ENCODE results near the gene BCL7C.
A peak's percentile ranks its signal among the peaks of the same experiment; 100 is the strongest.
"Not testable (repeated sequence)": the region's sequence is repeated elsewhere in the genome, so short reads cannot be mapped to it uniquely, and the experiment has no call there.

The BCL7C gene

DNA sequence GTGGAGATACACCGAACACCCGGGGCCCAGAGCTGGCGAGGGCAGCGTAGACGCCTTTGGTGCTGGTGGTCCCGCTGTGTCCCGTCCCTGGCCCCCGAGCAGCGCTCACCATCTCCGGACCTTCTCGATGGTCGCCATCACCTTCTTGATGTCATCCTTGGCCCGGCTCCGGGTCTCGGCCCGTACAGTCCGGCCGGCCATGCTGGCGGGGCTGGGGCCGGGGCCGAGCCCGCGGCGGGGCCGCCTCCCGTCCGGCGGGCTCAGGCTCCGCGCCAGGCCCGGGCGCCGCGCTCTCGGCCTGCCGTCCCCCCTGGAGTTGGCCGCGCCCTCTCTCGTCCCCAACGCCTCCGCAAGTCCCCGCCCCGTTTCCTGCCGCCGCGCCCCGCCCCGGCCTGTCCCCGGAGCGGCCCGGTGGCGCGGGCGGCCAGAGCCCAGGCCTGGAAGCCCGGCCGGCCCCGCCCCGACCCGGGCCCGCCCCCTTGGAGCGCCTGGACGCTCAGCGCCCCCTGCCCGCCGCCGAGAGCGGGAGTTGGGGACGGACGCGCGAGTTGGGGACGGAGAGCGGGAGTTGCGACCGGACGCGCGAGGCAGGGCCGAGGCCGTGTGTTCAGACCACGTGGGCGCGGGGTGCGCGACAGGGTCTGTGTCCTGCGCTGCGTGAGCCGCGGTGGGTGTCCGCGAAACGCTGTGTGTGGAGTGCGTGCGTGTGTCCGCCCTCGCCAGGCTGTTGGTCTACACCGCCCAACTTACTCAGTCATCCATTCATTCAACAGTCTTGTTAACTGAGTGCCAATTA lies at the start of gene BCL7C:
TSS of gene BCL7C (minus strand) at position 334 of the 796 bp plus-strand sequence. CDS start at position 201, 133 bp downstream.
- DNase-seq (ENCODE audit: low read depth in 3 of 3) = peak; percentile 61 to 90 (median 62)

DNA sequence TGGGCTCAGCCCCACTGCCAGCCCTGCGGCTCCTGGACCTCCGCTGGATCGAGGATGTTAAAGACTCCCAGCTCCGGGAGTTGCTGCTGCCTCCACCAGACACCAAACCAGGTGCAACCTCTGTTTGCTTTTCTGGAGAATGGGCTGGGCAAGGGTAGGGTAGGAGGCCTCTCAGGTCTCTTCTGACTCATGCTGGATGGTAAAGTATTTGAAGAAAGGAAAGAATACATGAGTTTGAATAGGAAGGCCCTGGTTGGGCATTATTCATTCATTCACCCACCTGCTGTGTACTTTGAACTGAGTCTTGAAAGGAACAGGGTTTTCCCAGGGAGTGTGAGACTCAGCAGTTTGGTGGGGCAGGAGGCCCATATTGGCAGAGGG lies 48.5 kb upstream of the BCL7C start:
- no peak for DNase-seq (ENCODE audit: low read depth in 3 of 3)

DNA sequence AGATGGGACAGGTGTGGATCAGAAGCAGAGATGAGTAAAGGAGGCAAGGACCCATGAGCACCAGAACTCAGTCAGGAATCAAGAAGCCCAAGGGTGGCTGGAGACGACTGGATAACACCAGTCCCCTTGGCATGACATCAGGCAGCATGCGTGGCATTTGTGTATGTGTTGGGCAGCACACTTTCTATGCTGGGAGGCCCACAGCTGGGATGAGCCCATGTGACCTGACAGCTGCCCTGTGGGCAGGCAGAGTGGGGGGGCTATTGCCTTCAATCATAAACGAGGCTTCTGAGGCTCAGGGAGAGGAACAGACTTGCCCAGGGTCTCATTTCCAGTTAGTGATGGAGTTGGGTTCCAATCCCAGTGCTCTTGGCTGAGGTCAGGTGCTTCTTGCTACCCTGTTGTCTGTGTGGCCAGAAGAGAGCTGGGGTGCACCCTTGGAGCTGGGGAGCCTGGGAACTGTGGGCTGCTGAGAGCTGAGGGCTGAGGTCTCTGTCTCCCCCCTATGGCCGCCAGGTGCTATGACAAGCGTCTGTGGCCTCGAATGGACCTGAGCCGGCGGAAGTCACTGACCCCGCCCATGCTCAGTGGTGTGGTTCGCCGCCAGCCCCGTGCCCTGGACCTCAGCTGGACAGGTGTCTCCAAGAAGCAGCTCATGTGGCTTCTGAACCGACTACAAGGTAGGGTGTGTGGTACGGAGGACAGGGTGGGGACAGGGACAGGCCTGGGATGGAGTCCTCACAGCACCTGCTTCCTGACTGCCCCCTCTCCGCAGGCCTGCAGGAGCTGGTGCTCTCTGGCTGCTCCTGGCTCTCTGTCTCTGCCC lies 47.9 kb upstream of the BCL7C start:
- DNase-seq (ENCODE audit: low read depth in 3 of 3) = peak in 1 of 3 experiments; percentile 62

DNA sequence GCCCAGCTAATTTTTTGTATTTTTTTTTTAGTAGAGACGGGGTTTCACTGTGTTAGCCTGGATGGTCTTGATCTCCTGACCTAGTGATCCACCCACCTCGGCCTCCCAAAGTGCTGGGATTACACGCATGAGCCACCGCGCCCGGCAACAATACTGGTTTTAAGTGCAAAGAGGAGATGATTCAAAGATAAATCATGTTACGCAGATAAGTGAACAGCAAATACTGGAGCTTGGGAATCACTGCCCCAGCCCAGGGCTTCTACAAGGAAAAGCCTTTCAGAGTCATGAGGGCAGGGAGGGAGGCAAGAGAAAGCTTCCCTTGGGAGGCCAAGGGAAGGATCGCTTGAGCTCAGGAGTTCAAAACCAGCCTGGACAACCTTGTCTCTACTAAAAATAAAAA lies 45.7 kb upstream of the BCL7C start:
- not testable (repeated sequence) for DNase-seq (ENCODE audit: low read depth in 3 of 3)

DNA sequence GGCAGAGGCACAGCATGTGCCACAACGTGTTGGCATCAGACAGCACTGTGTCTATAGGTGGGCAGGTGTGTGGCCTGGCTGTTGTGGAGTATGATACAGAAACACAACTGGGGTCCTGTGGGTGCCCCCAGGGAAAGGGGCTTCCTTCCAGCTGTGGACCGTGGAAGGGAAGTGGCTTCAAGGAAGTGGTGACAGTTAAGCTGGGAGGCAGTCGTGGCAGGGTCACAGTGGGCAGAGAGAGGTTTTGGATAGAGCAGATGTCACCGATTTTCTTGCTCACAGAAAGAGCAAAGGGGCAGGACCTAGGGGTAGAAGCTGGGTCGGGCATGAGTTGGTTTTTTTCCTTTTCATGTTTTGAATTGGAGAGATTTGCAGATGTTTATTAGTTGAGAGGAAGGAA lies 43.8 kb upstream of the BCL7C start:
- DNase-seq (ENCODE audit: low read depth in 3 of 3) = no peak

DNA sequence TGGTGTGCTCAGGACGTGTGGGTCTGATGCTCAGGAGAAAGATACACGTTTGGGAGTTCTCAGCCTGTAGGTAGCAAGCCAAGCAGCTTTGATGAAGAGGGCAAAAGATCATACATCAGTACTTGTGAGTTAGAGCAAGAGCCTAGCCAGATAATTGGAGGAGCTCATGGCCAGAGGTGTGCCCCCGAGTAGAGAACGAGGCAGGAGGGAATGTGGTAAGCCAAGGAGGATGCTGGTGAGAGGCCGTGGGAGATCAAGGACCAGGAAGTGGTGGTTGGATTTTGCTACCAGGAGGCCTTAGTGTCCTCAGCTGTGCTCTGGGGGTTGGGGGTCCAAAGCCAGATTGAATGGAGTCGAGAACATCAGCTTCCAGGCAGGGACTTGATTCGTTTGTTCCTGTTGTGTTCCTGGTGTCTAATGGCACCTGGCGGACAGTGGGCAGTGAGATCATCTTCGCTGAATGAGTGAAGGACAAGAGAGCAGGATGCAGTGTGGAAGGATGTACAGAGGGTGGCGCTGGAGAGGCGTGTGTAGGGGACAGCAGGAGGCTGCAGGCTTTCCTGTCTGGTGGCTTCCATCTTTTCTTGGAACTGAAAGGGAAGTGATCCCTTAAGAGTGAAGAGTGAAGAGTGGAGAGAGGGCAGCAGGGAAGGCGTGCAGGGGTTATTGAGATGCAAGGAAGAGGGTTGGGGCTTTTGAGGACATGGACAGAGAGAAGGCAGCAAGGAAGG lies 41.1 kb upstream of the BCL7C start:
- no peak for DNase-seq (ENCODE audit: low read depth in 3 of 3)

DNA sequence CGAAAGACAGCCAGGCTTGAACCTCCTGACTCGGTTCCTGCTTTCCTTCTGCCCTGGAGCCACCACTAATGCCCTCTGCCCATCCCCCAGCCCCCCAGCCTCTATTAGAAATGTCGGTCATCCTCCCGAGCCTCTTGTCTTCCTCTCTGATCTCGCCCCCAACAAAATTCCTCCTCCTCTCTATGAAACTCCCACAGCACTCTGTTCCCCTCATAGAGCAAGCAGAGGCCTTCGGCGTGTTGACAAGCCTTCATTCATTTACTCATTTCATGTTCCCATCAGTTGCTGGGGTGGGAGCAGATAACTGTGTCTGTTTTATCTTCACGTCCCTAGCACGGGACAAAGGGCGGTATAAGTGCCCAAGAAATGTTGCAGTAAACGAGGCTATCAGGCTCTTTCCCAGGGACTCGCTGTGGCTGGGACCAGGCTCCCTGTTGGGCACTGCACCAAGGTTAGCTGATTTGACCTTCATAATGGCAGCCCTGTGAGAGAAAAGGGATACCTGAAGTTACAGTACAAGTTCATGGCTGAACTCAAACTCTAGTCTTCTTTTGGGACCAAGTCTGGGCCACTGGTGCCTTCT lies 37.3 kb upstream of the BCL7C start:
- DNase-seq (ENCODE audit: low read depth in 3 of 3) = no peak

DNA sequence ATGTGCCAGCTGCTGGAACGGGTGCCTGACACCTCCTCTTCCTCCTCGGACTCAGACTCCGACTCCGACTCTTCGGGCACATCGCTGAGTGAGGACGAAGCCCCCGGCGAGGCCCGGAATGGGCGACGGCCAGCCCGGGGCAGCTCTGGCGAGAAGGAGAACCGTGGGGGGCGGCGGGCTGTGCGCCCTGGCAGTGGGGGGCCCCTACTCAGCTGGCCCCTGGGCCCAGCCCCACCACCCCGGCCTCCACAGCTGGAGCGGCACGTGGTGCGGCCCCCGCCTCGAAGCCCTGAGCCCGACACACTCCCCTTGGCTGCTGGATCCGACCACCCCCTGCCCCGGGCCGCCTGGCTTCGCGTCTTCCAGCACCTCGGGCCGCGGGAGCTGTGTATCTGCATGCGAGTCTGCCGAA lies 36.3 kb upstream of the BCL7C start:
- no peak for DNase-seq (ENCODE audit: low read depth in 3 of 3)

DNA sequence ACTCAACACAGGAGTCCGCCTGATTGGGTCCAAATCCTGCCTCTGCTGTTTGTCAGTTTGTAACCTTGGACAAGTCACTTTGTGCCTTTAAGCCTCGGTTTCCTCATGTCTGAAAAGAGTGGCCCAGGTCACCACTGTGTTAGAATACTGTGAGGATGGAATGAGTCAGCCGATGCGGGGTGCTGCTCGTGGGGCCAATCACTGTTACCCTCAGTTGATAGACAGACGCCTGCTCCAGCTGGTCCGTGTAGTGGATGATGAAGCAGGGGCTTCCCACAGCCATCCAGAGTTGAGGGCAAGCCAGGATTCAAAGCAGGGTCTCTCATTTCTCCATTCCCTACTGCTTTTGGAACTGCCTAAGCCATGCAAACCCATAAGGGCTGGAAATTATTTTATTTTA lies 35.3 kb upstream of the BCL7C start:
- no peak for DNase-seq (ENCODE audit: low read depth in 3 of 3)

DNA sequence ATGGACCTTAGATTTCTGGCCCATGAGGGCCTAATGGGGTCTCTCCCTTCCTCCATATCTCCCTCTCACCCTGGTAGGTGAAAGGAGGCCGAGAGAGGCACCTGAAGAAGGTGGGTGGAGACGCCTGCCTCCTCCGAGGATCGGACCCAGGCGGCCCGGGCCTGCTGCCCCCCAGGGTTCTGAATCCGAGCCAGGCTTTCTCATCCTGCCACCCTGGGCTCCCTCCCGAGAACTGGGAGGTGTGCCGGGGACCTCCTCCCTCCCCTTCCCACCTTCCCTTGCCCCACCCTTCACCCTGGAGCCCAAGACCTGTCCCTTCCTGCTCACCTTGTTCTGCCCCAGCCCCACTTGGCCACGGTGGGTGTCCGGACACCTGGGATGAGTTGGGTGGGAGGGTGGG lies 34.5 kb upstream of the BCL7C start:
- no peak for DNase-seq (ENCODE audit: low read depth in 3 of 3)

DNA sequence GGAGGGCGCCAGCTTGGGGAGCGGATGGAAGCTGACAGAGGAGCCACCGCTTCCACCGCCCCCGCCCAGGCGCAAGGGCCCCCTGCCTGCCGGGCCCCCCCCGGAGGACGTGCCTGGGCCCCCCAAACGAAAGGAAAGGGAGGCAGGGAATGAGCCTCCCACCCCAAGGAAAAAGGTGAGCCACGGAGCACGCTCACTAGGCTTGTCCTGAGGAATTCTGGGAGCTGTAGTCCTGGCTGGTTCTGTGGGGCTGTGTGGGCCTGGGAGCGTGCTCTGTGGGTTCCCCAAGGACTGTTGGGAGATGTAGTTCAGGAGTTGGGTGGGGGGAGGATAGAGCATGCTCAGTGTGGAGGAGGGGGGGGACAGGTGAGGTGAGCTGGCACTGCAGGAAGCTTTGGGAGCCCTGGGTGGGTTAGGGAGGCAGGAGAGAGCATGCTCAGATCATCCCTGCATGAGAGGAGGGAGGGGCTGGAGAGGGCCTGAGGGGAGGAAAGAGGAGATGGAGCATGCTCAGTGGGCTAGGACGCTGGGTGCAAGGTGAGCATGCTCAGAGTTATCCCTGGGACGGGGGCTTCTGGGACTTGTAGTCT lies 34.0 kb upstream of the BCL7C start:
- peak in 1 of 3 experiments; percentile 35 for DNase-seq (ENCODE audit: low read depth in 3 of 3)

DNA sequence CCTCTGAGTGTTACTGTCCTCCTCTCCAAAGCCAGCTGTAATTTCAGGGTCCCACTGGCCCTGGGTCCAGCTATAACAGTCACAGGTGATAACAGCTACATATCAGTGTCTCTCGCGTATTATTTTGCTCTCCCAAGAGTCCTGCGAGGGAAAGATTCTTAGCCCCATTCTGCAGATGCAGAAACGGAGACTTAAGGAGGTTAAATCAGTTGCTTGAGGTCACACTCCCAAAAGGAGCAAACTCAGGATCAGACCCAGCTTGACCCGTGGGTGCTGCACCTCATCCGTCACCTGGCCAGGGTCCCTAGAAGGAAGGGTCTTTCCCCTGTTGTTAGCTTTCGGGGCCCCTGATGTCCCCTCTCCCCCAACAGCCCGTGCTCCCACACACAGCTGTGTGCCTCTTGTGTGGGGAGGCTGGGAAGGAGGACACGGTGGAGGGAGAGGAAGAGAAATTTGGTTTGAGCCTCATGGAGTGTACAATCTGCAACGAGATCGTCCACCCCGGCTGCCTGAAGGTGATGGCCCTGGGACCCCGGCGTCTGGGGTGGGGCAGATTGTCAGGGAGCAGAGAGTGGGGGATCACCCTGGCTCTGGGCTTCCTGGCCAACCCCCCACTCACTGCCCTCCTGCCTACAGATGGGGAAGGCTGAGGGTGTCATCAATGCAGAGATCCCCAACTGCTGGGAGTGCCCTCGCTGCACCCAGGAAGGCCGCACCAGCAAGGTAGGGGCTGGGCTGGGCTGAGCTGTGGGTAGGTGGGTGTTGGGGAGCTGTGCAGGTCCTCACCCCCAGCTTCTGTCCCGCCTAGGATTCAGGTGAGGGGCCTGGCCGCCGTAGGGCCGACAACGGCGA lies 33.3 kb upstream of the BCL7C start:
- DNase-seq (ENCODE audit: low read depth in 3 of 3) = no peak

DNA sequence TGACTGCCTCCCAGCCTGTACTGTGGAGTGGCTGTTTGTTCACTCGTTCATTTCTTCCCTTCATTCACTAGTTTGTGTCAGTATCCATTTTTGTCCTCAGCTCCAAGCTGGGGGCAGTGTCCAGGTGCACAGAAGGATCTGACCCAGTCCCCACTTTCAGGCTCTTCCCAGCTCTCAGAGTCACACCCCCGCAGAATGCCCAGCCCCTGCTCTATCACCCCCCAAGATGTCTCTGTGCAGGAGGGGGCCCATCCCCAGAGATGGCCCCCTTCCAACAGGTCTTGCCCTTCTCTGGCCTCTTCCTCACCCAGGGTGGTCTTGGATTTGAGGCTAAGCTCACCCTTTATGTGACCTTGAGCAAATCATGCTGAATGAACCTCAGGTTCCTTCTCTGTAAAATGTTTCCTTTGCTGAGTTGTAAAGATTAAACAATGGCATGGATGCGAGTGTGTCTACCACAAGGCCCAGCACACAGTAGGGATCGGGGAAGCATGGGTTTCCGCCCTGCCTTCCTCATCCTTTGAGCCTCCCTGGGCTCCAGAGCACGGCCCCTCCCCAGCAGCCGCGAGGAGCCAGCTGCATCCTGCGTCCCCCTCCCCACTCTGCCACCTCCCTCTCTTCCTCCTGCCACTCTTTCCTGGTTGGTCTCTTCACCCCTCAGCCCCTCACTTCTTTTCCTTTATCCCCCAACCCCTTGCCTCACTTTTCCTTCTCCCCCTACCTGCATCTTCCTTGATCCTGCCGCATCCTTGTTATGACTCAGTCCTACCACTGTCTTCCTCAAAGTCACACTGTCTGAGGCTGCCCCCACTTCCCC lies 32.3 kb upstream of the BCL7C start:
- no peak for DNase-seq (ENCODE audit: low read depth in 3 of 3)

DNA sequence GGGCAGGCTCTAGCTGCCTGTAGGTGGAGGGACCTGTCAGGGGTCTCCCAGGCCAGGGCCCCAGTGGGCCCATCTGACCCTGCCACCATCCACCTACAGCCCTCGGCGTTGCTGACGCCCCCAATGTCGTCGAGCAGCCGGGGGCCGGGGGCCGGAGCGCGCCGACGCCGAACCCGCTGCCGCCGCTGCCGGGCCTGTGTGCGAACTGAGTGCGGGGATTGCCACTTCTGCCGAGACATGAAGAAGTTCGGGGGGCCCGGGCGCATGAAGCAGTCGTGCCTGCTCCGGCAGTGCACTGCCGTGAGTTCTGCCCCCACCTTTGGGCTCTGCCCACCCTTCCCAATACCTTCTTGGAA lies 31.7 kb upstream of the BCL7C start:
- no peak for DNase-seq (ENCODE audit: low read depth in 3 of 3)

DNA sequence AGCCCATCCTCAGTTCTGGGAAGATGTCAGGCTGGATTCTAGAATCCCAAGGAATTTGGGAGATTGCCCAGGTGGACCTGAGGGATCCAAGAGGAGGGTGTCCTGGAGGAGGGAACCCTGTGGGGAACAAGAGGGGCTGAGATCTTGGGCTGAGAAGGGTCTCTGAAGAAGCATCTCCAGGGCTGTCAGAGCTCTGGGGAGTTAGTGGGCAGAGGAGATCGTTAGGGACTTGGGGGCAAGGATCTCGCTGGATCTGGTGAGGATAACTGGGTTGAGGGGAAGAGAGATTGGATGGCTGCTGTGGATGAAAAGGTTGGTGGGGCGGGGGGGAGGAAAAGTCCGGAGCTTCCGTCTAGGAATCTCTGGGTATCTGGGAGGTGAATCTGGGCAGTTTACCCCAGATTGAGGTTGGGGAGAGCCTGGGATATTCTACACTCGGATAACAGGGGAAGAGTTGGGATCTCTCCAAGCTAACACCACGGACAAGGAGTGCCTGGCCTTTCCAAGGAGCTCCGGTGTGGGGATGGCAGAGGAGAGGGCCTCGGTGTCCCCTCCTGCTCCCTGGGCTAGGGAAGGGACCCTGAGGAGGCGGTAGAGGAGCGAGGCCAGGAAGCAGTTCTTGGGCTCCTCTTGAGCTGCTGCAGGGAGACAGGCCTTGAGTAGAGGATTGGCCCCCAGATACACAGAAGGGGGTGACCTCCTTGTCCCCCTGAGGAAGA lies 31.2 kb upstream of the BCL7C start:
- no peak for DNase-seq (ENCODE audit: low read depth in 3 of 3)

DNA sequence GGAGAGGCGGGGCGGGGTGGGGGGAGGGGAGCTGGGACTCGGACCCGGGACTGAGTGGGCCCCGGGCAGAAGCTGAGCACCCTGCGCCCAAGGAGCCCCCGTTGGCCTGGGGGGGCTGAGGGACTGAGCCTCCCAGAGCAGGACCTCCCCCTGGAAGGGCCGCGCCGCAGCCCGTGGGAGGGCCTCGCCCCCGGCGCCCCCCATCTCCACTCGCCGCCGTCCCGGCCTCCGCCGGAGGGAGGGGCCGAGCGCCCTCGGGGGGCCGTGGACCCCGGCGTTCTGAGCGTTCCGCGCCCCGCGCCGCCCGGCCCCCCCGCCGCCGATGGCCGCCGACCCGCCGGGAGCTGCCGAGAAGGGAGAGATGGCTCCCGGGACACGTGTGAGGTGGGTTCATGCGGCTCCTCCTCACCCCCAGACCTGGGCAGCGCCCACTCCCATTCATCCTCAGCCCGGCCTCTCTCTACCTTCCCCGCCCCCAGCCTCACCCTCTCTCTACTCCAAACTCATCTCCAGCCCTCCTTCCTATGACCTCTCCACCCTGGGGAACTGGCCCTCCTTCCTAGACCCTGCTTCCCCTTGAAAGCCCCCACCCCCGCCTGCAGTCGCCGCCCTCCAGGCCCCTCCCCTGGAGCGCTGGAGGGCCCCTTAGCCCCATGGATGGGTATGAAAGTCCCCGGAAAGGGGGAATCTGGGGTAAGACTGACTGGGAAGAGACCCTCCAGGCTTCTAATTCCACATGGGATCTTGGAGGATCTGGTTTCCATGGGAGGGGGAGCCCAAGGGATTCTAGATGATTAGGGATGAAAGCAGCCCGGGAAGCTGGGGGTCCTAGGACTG lies 30.4 kb upstream of the BCL7C start:
- no peak for DNase-seq (ENCODE audit: low read depth in 3 of 3)

DNA sequence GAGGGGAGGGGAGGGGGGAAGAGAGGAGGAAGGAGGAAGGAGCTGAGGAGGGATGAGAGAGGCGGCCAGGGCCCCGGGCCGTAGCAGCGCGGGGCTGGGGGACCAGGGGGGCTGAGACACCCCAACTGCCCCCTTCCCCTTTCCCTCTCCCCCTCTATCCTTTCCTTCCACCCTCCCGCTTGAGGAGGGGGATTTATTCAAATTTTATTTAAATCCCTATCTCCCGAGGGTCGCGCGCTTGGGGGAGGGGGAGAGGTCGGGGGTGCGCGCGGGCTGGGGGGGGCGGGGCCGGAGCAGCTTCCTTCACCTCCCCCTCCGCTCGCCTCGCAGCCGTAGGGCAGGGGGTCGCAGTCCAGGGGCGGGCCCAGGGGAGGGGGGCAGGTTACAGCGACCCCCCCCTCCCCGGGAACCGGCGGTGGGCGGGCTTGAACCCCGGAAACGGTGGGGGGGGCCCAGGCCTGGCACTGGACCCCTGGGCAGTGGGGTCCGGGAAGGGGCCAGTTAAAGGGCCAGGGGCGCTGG lies 29.7 kb upstream of the BCL7C start, which contains the start of gene FBXL19:
TSS of gene FBXL19 (plus strand) at position 19 of the 522 bp plus-strand sequence. CDS start 2,183 bp downstream, outside the sequence.
- DNase-seq (ENCODE audit: low read depth in 3 of 3) = no peak
